HG02642 (cell line): ENCODE measurements around the gene SPEM1.
A peak's percentile ranks its signal among the peaks of the same experiment; 100 is the strongest.

Experiments
- ATAC-seq: cut with Tn5 transposase; IDR thresholded peaks from one replicate; pipeline ENCODE4 v1.9.1; 2021; ENCODE audit warnings: mild to moderate bottlenecking; ENCODE audit not compliant: unreplicated experiment, poor library complexity

The SPEM1 gene

DNA sequence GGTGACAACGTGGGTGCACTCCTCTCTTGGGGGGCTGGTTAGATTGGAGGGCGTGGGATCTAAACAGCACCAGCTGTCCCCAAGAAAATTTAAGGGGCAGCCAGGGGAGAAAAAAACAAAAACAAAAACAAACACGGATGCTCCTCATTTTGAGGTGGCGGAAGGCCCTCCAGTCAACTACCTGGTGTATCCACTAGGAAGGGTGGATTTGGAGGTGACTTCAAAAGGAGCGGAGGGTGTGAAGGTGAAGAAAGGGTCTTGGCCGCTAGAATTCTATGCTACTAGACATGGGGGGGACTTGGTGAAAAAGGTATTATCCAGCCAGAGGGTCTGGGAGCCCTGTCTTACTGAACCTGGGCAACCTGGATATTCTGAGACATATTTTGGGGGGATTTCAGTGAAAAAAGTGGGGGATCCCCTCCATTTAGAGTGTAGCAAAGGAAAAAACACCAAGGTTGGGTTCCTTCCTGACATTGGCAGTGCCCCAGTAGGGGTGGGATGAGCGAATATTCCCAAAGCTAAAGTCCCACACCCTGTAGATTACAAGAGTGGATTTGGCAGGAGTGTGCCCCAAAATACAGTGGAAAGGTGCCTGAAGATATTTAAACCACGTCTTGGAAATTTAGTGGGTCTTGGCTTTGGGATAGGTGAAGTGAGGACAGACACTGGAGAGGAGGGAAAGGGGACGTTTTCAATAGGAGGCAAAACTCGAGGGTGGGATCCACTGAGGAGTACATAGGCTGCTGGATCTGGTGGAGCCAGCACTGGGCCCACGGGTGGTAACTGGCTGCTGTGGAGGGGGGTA, 18.7 kb downstream of the SPEM1 start:
- ATAC-seq, result no peak

DNA sequence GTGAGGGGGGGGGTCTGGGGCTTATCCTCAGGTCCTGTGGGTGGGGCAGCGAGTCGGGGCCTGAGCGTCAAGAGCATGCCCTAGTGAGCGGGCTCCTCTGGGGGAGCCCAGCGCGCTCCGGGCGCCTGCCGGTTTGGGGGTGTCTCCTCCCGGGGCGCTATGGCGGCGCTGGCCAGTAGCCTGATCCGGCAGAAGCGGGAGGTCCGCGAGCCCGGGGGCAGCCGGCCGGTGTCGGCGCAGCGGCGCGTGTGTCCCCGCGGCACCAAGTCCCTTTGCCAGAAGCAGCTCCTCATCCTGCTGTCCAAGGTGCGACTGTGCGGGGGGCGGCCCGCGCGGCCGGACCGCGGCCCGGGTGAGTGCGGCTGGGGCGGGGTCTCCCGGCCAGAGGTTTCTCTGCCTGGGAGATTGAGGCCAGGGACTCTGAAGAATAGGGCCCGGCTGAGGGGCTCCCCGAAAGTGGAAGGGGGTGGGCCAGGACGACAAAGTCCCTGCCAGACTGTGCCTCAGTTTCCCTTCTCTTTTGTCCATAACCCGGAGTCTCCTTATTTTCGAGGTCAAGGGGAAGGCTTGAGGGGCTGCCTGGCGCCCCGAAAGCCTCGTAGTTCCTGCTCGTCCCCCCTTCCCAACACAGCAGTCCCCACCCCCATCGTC, 19.5 kb downstream of the SPEM1 start, which contains the start of gene FGF11:
FGF11 (plus strand) TSS at position 51 of the 651 bp plus-strand sequence; CDS start at position 160, 109 bp downstream.
- ATAC-seq, result no peak

DNA sequence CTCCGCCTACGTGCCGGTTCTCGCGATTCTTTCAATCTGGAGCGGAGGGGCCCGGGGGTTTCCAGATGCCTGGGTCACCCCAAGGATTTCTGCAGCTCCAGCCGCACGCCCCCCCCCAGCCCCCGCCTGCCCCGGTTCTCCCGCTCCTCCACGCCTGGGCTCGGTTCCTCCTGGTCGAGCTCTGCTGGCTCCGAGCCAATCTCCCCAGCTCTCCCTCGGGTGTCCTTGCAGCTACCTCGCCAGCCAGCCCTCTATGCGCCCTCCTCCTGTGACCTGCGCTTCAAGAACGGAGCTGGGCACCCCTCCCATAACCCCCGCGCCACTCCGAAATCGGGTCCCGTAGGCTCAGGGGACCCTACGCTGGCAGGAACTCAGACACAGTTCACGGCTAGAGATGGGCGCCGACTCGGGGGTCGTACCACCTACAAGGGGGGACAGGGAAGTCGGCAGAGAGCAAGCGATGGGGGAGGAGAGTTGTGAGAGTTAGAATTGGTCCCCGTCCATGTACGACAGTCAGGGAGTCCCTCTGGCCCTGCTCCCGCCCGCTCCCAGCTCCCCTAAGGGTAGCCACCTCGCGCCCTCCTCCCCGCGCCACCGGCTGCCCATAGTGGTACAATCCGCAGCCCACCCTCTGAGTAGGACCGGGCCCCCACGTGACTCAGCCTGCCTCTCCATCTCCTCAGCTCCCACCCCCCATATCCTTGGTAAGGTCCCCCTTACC, 20.1 kb downstream of the SPEM1 start:
- no peak for ATAC-seq

- ATAC-seq, result no peak
Measured at GRCh38 chr17:7440834-7441195, 20.7 kb downstream of the SPEM1 start.

DNA sequence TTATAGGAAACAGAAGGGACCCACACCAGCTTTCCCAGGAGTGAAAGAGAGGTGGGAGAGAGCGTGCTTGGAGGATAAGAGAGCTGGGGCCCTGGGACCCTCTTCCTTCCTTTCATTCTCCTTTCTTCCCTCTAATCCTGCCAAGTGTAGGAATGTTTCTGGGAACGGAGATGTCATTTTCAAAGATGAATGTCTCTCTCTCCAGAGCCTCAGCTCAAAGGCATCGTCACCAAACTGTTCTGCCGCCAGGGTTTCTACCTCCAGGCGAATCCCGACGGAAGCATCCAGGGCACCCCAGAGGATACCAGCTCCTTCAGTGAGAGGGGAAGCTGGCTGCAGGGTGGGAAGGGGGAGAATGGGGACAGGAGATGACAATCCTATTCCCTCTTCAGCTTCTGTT, 21.1 kb downstream of the SPEM1 start:
- ATAC-seq, result no peak

DNA sequence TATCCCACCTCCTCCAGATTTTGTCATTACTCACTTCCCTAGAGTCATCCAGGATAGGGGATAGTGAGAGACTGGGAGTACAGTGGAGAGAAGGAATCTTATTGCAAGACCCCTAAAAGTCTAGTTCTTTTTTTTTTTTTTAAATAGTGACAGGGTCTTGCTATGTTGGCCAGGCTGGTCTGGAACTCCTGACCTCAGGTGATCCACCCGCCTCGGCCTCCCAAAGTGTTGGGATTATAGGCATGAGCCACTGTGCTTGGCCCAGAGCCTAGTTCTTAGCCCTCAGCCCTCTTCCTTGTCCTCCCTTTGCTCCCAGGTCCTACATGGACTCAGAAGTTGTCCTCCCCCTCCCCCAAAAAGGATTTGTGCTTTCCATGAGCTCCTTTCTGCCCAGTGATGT, 22.0 kb downstream of the SPEM1 start:
- no peak for ATAC-seq

DNA sequence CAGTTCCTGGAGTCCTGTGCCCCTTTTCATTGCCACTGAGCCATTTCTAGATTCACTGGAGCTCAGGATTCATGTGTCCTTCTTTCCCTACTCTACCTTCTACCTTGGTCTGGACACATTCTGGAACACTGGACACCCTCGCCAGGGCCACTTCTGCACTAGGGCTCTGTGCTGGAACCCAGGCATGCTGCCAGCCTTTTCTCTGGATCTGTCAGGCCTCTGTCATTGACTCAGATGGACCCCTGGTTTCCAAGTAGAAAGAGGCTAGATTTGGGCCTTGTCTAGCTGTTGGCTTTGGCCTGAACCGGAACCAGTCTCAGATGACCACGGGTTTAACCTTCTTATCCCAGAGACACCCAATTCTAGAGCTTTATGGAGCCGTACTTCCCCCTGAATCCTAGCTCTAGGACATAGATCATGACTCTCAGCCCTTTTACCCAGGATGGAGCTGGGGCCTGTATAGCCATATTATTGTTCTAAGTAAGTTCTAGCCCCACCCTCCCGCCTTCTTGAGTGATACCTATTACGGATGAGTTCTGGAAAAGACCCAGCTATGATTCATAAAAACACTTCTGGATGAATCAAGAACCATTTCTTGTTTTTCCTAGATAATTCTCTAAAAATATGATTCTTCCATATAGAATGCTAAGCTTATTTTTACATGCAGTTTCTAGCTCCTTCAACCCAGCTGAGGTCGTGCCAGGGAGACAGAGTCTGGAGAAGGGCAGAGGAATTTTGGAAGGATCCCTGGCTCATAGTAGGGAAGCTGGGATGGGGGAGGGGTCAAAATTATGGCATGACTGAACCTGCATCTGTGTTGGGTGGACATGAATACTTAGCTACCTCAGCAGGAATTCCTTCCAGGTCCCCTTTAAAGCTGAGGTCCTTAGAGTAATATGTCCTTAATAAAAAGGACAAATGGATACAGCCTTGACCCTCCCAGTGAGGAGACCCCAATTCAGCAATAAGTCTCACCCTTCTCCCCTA, 23.7 kb downstream of the SPEM1 start:
- ATAC-seq, result no peak

- ATAC-seq, result peak; percentile 54
Measured at GRCh38 chr17:7444682-7445618, 24.8 kb downstream of the SPEM1 start, which contains the start of gene CHRNB1. Gene CHRNB1 (plus strand): TSS chr17:7445061. CDS start chr17:7445128, 67 bp downstream.

- ATAC-seq, result no peak
Measured at GRCh38 chr17:7445619-7445968, 25.5 kb downstream of the SPEM1 start.

- ATAC-seq, result no peak
Measured at GRCh38 chr17:7448461-7448860, 28.3 kb downstream of the SPEM1 start.

- ATAC-seq, result no peak
Measured at GRCh38 chr17:7459961-7460545, 39.9 kb downstream of the SPEM1 start.

DNA sequence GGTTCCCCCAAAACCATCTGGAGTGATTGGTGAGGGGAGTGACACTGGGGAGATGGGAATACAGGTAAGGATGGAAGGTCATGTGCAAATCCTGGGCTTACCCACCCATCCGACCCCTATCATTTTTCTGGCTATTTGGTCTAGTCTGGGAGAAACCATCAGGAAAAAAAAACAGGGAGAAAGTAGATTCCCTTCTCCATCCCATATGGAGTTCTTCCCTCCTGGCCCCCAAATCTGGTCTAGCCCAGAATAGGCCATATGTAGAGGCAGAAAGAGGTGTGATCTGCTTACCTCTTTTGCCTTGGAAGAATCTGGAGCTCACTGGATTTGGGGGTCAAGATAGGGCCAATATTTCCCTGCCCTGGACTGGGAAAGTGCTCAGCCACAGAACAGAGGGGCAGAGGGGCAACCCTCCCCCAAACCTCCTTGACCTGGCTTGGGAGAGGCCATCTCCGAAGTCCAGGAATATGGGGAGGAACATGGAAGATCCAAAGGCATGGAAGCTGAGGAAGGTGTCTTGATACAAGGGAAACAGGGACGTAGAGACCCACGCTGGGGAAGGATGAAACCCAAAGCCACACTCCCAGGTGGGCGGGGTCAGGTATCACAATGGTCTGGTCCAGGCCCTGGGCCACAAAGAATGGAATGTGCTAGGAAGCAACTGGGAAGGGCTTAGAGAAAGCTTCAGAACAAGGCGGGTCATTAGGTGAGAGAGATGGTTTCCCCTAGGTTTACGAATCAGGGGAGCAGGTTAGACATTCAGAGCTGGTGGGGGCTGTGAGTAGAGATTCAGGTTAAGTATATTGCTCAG, 40.9 kb downstream of the SPEM1 start:
- ATAC-seq, result no peak

DNA sequence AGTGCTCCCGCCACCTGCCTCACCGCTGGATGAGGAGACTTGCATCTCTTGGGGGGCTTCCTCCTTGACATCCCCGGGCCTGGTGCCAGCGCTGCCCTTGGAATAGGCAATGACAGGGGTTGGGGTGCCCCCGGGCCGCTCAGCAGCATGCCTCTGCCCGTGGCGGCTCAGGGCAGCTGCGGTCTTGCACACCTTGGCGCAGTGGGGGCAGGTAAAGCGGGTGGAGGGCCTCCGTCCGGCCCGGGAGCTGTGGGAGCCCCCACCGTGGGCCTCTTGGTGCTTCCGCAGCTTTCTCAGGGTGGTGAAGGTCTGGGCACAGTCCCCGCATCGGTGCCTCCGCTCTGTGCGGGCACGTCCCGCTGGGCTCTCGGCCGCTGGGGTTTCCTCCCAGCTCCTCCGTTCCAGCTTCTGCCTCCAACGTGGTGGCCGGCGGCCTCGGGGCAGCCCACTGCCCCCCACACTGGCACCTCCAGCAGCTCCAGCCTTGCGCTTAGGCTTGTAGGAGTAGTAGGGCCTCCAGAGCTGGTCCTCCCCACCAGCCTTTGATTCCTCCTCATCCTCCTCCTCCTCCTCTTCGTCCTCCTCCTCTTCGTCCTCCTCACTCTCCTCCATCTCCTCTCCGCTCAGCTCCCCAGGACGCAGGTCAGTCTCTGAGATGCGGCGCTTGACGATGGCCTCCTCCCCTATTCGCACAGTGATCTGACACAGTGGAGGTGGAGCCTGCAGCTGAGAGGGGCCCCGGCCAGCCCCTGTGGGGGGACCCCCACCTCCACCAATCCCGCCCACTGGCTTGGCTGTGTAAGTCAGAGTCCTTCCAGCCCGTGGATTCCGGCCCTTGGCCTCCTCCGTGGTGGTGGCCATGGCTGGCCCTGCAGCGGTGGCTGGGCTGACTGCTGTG, 42.6 kb downstream of the SPEM1 start:
- ATAC-seq, result no peak

DNA sequence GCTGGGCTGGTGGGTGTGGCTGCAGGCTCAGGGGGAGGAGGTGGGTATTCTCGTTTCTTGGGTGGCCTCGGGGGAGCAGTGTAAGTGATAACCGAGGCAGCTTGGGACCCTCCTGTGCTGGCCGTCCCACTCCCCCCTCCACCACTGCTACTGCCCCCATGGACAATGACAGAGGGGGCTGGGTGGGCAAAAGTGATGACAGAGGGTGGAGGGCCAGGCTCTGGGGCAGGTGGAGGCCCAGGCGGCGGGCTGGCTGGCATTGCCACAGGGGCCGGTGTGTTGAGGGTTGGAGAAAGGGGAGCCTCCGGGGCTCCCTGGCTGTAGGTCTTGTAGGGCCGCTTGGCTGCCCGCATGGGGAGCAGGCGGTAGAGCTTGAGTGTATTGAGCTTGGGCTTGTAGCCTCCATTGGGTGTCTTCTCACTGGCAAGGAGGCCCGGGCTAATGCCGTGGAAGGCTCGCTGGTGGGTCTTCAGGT, 43.3 kb downstream of the SPEM1 start:
- ATAC-seq, result no peak

GRCh38 chr17:7464081-7464480, 44.0 kb downstream of the SPEM1 start:
- no peak for ATAC-seq

DNA sequence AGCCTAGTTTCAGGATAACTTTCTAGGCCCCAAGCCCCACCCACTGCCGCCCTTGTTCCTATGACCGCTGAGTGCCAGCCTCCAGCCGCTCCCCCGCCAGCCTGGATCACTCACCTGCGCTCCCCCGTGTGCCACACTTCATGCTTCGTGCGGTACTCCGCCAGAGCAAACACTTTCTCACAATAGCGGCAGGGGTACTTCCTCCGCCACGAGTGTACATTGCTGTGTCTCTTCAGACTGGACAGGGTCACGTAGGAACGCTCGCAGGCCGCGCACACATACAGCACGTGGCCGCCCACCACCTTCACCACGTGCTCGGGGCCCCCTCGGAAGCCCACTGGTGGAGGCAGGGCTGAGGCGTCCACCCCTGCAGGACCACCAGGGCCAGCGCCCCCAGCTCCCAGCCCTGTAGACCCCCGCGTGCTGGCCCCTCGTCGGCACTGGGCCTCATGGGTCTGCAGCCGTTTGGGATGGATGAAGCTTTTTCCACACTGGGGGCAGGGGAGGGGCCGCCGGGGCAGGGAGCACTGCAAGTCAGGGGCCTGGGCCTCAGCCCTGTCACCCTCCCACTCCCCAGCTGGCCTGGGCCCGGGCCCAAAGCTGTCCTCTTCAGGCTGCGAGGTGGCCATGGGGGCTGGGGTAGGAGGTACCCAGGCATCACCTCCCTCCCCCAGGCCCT, 45.6 kb downstream of the SPEM1 start:
- no peak for ATAC-seq
